ENCODE data around the gene SOAT1. TPM values are rescaled to one million over a fixed set of nuclear protein-coding genes. Genes with fewer than 3 reads are reported as not detected.

The SOAT1 gene
- total and polyA plus RNA-seq, 2 of the 4 experiments (the other 2 are of a cell fraction), result 19.5 to 19.8 TPM

DNA sequence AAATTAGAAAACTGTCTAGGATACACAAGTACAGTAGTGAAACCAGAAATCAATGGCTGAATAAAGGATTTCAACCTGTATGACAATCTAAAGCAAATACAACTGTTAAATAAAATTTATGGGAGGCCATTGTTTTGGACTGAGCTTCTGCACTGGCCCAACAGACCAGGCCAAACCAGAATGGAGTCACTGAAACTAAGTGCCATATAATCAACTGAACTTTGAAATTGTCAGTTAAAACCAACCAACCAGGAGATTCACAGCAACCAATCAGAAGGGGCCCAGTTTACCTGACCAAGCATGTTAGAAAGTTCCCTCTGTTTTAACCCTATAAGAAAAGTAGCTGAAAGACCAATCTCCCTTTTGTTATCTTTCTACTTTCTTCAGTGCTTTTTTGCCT lies 30.5 kb upstream of the SOAT1 start:
- no peak overlapping the region for H3K9ac ChIP-seq (ENCODE audit: low read depth, low read length)
- no peak overlapping the region for H3K56ac ChIP-seq (ENCODE audit: extremely low read depth, insufficient read depth, low read length)
- 0 out of 2 replicates have a peak, but pooled peaks cover 2% of the 10 kb centered on the region for H3K27me3 ChIP-seq (ENCODE audit: control insufficient read depth, insufficient read depth, low read length)
- H3K9me3 ChIP-seq (ENCODE audit: control insufficient read depth, insufficient read depth, low read length), result no peaks in the 10 kb centered on the region
- H2BK5ac ChIP-seq (ENCODE audit: low read depth, low read length, poor library complexity, severe bottlenecking), result no peak overlapping the region
- no TSS peak for BruUV-seq (replicated peaks)
- no peak overlapping the region for H3K4me3 ChIP-seq (ENCODE audit: insufficient read depth, low read depth, low read length)
- no peak overlapping the region for H4K8ac ChIP-seq (ENCODE audit: low read depth in 2 of 2, low read length in 2 of 2)
- in situ Hi-C loops (cut with MboI; ENCODE audit: low sequenced_read_pairs), result loop anchor here (25.0 kb wide), 1 partner anchor 324 kb away; the partner anchor contains the start of genes NPHS2 and TDRD5
- no peak overlapping the region for H2BK120ac ChIP-seq (ENCODE audit: low read depth, low read length)
- H2AK5ac ChIP-seq (ENCODE audit: low read depth, low read length), result no peak overlapping the region
- no peak for ATAC-seq (ENCODE audit: low read depth)
- no peak overlapping the region for H4K5ac ChIP-seq (ENCODE audit: low read depth, low read length)
- ChIA-PET CTCF (interaction anchor here (1.0 kb wide), 1 partner anchor 113 kb away, joined by 3 read pairs; no protein-coding TSS in a partner anchor), POLR2A (ENCODE audit: unreplicated experiment) (no interaction called here)
- intact Hi-C loops (cut with micrococcal nuclease), result no loop called here
- no peak overlapping the region for H3K18ac ChIP-seq (ENCODE audit: low read depth, low read length)
- H2AFZ ChIP-seq (replicated peaks; ENCODE audit: low read length, poor library complexity), result no peak overlapping the region
- H3K4me1 ChIP-seq (ENCODE audit: control insufficient read depth, insufficient read depth, low read length), result no peaks in the 10 kb centered on the region
- no peaks in the 10 kb centered on the region for H4K20me1 ChIP-seq (ENCODE audit: insufficient read depth, low read length)
- no peak overlapping the region for H3K4me2 ChIP-seq (ENCODE audit: low read depth, low read length)
- H2BK20ac ChIP-seq (ENCODE audit: low read depth, low read length), result no peak overlapping the region
- no peak overlapping the region for H2BK15ac ChIP-seq (ENCODE audit: low read depth, low read length)
- no peak overlapping the region for H3K23ac ChIP-seq (ENCODE audit: low read depth, low read length)
- H3K27ac ChIP-seq (ENCODE audit: insufficient read depth, low read length), result no peak overlapping the region
- no peak overlapping the region for H4K91ac ChIP-seq (ENCODE audit: insufficient read depth, low read depth, low read length)
- no peak overlapping the region for H3K4ac ChIP-seq (ENCODE audit: low read depth, low read length)
- TF ChIP-seq BHLHE40 (IDR thresholded peaks at IDR 0.05; ENCODE audit: low read depth, low read length) (no peak), MAFK (IDR thresholded peaks at IDR 0.05; ENCODE audit: low read depth, low read length) (no peak), RCOR1 (IDR thresholded peaks at IDR 0.05; ENCODE audit: insufficient replicate concordance, low read length) (no peak), POLR2A (IDR thresholded peaks at IDR 0.05; ENCODE audit: low read depth, low read length) (no peak), SMC3 (IDR thresholded peaks at IDR 0.05; ENCODE audit: low read depth, low read length) (no peak), RAD21 (IDR thresholded peaks at IDR 0.05; ENCODE audit: low read length) (no peak), USF2 (IDR thresholded peaks at IDR 0.05; ENCODE audit: low read depth, low read length) (no peak), MXI1 (IDR thresholded peaks at IDR 0.05; ENCODE audit: borderline replicate concordance, low read depth, low read length) (no peak), CEBPB (IDR thresholded peaks at IDR 0.05; ENCODE audit: low read depth, low read length) (no peak)
- TF ChIP-seq, protein P1, sequence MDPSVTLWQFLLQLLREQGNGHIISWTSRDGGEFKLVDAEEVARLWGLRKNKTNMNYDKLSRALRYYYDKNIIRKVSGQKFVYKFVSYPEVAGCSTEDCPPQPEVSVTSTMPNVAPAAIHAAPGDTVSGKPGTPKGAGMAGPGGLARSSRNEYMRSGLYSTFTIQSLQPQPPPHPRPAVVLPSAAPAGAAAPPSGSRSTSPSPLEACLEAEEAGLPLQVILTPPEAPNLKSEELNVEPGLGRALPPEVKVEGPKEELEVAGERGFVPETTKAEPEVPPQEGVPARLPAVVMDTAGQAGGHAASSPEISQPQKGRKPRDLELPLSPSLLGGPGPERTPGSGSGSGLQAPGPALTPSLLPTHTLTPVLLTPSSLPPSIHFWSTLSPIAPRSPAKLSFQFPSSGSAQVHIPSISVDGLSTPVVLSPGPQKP (IDR thresholded peaks at IDR 0.05; ENCODE audit: borderline replicate concordance, low read depth, low read length), result no peak
- no peak for DNase-seq
- H2AK9ac ChIP-seq (replicated peaks; ENCODE audit: low read depth, low read length, poor library complexity), result no peak overlapping the region
- no peaks in the 10 kb centered on the region for H3K36me3 ChIP-seq (ENCODE audit: control insufficient read depth, insufficient read depth, low read length)
- no peaks in the 10 kb centered on the region for H3K9me1 ChIP-seq (ENCODE audit: insufficient read depth, low read length)
- dilution Hi-C loops (cut with HindIII; ENCODE audit: low sequenced_read_pairs, unreplicated experiment), result no loop called here
- H3K14ac ChIP-seq (replicated peaks; ENCODE audit: low read depth, low read length), result no peak overlapping the region
- no peaks in the 10 kb centered on the region for H3K79me1 ChIP-seq (ENCODE audit: low read depth in 1 of 2, low read length in 2 of 2)
